Sigmoid colon (tissue), 4 donors: ENCODE data around the gene FEM1C.

Experiments used
- EP300 ChIP-seq, 4 donors: sonication (generic); formaldehyde crosslinking; IDR thresholded peaks; one replicate each; pipeline ENCODE4 v1.6.1; 2017; ENCODE audit warnings: antibody characterized with exemption in 4 of 4
- POLR2A ChIP-seq, 2 donors: fragments of 450-650 bp; IDR thresholded peaks; one replicate each; pipeline ENCODE4 v1.6.1; 2016; ENCODE audit warnings: antibody characterized with exemption in 2 of 2, mild to moderate bottlenecking in 2 of 2, moderate library complexity in 2 of 2
- POLR2AphosphoS5 ChIP-seq, 4 donors: sonication (generic); formaldehyde crosslinking; IDR thresholded peaks; one replicate each; pipeline ENCODE4 v1.6.1; 2017; ENCODE audit warnings: antibody characterized with exemption in 4 of 4
- TF ChIP-seq, protein P1 (sequence below), 4 experiments: fragments of 450-650 bp in 3 of 4; fragments of 200-600 bp in 1 of 4; IDR thresholded peaks; one replicate each; pipeline ENCODE4 v1.5.1; 2016 to 2019; ENCODE audit warnings: antibody characterized with exemption in 4 of 4, mild to moderate bottlenecking in 3 of 4, moderate library complexity in 2 of 4

DNA sequence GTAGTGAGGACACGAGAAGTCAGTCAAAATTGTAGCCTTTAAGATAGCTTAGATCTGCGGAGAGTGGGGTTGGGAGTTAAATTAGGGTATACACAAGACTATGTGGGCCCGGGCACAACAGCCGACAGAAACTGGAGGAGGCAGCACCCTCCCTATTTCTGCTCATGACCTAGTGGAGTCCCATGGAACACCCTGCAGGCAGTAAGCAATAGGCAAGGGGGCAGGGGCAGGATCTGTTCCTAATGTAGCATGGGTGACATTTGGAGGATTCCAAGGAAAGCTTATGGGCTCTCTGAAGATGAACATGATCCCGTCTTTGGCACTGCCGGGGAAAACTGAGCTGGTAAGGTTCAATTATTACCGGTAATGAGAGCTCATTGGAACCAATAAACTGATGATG, 67.0 kb downstream of the FEM1C start:
- TF ChIP-seq, protein P1, sequence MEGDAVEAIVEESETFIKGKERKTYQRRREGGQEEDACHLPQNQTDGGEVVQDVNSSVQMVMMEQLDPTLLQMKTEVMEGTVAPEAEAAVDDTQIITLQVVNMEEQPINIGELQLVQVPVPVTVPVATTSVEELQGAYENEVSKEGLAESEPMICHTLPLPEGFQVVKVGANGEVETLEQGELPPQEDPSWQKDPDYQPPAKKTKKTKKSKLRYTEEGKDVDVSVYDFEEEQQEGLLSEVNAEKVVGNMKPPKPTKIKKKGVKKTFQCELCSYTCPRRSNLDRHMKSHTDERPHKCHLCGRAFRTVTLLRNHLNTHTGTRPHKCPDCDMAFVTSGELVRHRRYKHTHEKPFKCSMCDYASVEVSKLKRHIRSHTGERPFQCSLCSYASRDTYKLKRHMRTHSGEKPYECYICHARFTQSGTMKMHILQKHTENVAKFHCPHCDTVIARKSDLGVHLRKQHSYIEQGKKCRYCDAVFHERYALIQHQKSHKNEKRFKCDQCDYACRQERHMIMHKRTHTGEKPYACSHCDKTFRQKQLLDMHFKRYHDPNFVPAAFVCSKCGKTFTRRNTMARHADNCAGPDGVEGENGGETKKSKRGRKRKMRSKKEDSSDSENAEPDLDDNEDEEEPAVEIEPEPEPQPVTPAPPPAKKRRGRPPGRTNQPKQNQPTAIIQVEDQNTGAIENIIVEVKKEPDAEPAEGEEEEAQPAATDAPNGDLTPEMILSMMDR (IDR thresholded peaks at IDR 0.05), result no peak
- no peak for TF ChIP-seq POLR2AphosphoS5 (IDR thresholded peaks at IDR 0.05)
- no peak for TF ChIP-seq POLR2A (IDR thresholded peaks at IDR 0.05)
- no peak for TF ChIP-seq EP300 (IDR thresholded peaks at IDR 0.05)
